A673 (cell line): ENCODE measurements around the gene PRKAR1A.

ENCODE experiments used
- CTCF ChIP-seq: fragments of 300-800, 200-600 bp; sonication (generic); conservative IDR thresholded peaks from 2 replicates; pipeline ENCODE4 v1.5.1; 2017; ENCODE audit warnings: low read depth, mild to moderate bottlenecking, antibody characterized with exemption, low read length, moderate library complexity, mixed read lengths
- EZH2 ChIP-seq: fragments of 200-600 bp; sonication (generic); IDR thresholded peaks from 2 replicates; pipeline ENCODE4 v1.6.1; 2017; ENCODE audit warnings: borderline replicate concordance, low read depth, mild to moderate bottlenecking, mixed read lengths, antibody characterized with exemption, low read length; ENCODE audit not compliant: poor library complexity, severe bottlenecking

GRCh38 chr17:68565661-68566441 lies 53.6 kb downstream of the PRKAR1A start:
- TF ChIP-seq CTCF (no peak), EZH2 (no peak)
